K562 (cell line): ENCODE results near the gene KCNJ10. TPM values are rescaled to one million over a fixed set of nuclear protein-coding genes. Genes with fewer than 3 reads are reported as not detected.
A peak's percentile ranks its signal among the peaks of the same experiment; 100 is the strongest.

Experiments
- CHD2 ChIP-seq: IDR thresholded peaks from 2 replicates; pipeline ENCODE4 v1.6.1; 2011; ENCODE audit warnings: low read depth, low read length
- COPS2 ChIP-seq: fragments of 450-650 bp; conservative IDR thresholded peaks from 2 replicates; pipeline ENCODE4 v1.6.1; 2016; ENCODE audit warnings: mild to moderate bottlenecking, moderate library complexity
- CREB1 ChIP-seq, 2 experiments: sonication (generic) in 1 of 2; formaldehyde crosslinking in 1 of 2; IDR thresholded peaks; 2 replicates each; pipeline versions ENCODE4 v1.6.1 to v1.8.0; 2012 to 2022; ENCODE audit warnings: inconsistent platforms in 1 of 2, mild to moderate bottlenecking in 1 of 2, missing genetic modification reagents in 1 of 2, moderate library complexity in 1 of 2
- DMBX1 ChIP-seq: fragments of 250-450 bp; sonication (Bioruptor Pico); IDR thresholded peaks from 2 replicates; pipeline ENCODE4 v1.8.0; 2022; ENCODE audit warnings: inconsistent platforms, mild to moderate bottlenecking, moderate library complexity, borderline replicate concordance
- ESRRA ChIP-seq: fragments of 450-650 bp; IDR thresholded peaks from 2 replicates; pipeline ENCODE4 v1.6.1; 2014; ENCODE audit warnings: low read depth, mild to moderate bottlenecking, moderate library complexity, borderline replicate concordance
- KAT7 ChIP-seq: sonication (generic); formaldehyde crosslinking; IDR thresholded peaks from 2 replicates; pipeline ENCODE4 v1.8.0; 2022; ENCODE audit warnings: missing genetic modification reagents, mild to moderate bottlenecking, borderline replicate concordance
- NFATC3 ChIP-seq: fragments of 450-650 bp; IDR thresholded peaks from 2 replicates; pipeline ENCODE4 v1.6.1; 2017; ENCODE audit warnings: mild to moderate bottlenecking
- STAT5B ChIP-seq: fragments of 250-450 bp; sonication (Bioruptor Pico); IDR thresholded peaks from 2 replicates; pipeline ENCODE4 v1.8.0; 2021; ENCODE audit warnings: mild to moderate bottlenecking, inconsistent platforms
- ZKSCAN1 ChIP-seq: fragments of 150-350 bp; IDR thresholded peaks from 2 replicates; pipeline ENCODE4 v1.6.1; 2016; ENCODE audit warnings: low read depth, low read length
- ZNF766 ChIP-seq: fragments of 200-800 bp; sonication (Bioruptor generic); conservative IDR thresholded peaks from 2 replicates; pipeline ENCODE4 v1.6.1; 2016; ENCODE audit warnings: missing genetic modification characterization, missing compliant biosample characterization
- polyA plus RNA-seq, 8 experiments: library from polyadenylated mRNA; depleted of rRNA in 4 of 8; stranded (reverse) in 5 of 8; unstranded in 3 of 8; fragments of >200 nt; fragmentation: Nextera tagmentation in 2 of 8; fragmentation: Illumina TruSeq in 1 of 8; extraction: Ambion mirVana in 2 of 8; extraction: Trizol in 1 of 8; gene quantifications; 2 replicates each; pipeline versions ENCODE4 v1.2.1 to v1.2.3, GENCODE V29; 2011 to 2014; ENCODE audit warnings: inconsistent platforms in 1 of 8, missing spikeins in 1 of 8
- total RNA-seq, 7 experiments: library from RNA; depleted of rRNA in 6 of 7; stranded (reverse); fragments of >200 nt in 6 of 7; fragmentation: Illumina TruSeq in 2 of 7; extraction: Trizol in 2 of 7; gene quantifications; 2 replicates each; pipeline versions ENCODE4 v1.2.1 to v1.2.3, GENCODE V29; 2011 to 2021; ENCODE audit warnings: low replicate concordance in 1 of 7
- TF ChIP-seq, protein P1 (sequence below): fragments of 450-650 bp; IDR thresholded peaks from 2 replicates; pipeline ENCODE4 v1.6.1; 2016; ENCODE audit warnings: low read depth
- TF ChIP-seq, protein P2 (sequence below): sonication (generic); formaldehyde crosslinking; IDR thresholded peaks from 2 replicates; pipeline ENCODE4 v1.8.0; 2023; ENCODE audit warnings: mild to moderate bottlenecking, missing genetic modification reagents
- TF ChIP-seq, protein P3 (sequence below): sonication (generic); formaldehyde crosslinking; IDR thresholded peaks from 2 replicates; pipeline ENCODE4 v1.8.0; 2022; ENCODE audit warnings: mild to moderate bottlenecking, missing genetic modification reagents

The KCNJ10 gene
- total and polyA plus RNA-seq, 9 of the 15 experiments (the other 6 are each of a cell fraction or from before 2014, with no cell fraction given): 0.06 to 0.11 TPM; not detected in 7

DNA sequence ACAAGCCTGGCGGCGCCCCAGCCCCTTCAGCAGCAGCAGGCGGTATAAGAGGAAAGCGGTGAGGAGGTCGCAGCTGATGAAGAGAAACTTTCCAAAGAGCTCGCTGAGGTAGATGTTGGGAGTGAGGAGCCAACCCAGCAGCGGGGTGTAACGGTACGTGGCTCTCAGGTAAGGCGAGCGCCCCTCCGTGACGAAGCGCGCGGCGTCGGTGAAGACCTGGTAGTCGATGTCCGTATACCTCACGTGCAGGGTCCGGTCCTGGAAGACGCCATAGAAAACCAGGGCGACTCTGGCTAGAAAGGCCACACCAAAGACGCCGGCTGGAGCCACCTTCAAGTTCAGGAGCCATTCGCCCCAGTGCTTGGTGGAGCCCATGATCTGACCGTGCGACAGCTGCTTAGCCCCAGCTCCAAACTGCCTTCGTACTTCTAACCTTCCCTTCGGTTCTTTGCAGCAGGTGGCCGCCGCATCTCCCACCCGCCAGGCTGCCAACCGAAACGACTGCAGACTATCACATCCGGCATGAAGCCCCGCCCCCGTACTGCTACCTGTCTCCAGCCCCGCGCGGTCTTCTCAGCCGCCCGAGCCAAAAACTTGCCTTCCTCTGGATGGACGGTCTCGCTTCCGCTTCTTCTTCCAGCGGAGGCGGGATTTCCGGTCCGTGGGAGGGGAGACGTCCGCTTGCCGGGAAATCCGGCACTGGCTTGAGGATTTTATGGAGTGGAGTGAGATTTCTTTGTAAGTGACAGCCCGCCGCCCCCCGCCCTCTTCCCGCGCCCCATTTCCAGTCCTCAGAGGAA, 38.4 kb downstream of the KCNJ10 start, which contains the start of gene PIGM (continued):
- 0 out of 2 replicates have a peak, but pooled peaks have one; percentile 33 for TF ChIP-seq ESRRA
- TF ChIP-seq CHD2: no peak; the same call in 1 of the 2 replicates
- TF ChIP-seq KAT7: no peak
- TF ChIP-seq, protein P1, sequence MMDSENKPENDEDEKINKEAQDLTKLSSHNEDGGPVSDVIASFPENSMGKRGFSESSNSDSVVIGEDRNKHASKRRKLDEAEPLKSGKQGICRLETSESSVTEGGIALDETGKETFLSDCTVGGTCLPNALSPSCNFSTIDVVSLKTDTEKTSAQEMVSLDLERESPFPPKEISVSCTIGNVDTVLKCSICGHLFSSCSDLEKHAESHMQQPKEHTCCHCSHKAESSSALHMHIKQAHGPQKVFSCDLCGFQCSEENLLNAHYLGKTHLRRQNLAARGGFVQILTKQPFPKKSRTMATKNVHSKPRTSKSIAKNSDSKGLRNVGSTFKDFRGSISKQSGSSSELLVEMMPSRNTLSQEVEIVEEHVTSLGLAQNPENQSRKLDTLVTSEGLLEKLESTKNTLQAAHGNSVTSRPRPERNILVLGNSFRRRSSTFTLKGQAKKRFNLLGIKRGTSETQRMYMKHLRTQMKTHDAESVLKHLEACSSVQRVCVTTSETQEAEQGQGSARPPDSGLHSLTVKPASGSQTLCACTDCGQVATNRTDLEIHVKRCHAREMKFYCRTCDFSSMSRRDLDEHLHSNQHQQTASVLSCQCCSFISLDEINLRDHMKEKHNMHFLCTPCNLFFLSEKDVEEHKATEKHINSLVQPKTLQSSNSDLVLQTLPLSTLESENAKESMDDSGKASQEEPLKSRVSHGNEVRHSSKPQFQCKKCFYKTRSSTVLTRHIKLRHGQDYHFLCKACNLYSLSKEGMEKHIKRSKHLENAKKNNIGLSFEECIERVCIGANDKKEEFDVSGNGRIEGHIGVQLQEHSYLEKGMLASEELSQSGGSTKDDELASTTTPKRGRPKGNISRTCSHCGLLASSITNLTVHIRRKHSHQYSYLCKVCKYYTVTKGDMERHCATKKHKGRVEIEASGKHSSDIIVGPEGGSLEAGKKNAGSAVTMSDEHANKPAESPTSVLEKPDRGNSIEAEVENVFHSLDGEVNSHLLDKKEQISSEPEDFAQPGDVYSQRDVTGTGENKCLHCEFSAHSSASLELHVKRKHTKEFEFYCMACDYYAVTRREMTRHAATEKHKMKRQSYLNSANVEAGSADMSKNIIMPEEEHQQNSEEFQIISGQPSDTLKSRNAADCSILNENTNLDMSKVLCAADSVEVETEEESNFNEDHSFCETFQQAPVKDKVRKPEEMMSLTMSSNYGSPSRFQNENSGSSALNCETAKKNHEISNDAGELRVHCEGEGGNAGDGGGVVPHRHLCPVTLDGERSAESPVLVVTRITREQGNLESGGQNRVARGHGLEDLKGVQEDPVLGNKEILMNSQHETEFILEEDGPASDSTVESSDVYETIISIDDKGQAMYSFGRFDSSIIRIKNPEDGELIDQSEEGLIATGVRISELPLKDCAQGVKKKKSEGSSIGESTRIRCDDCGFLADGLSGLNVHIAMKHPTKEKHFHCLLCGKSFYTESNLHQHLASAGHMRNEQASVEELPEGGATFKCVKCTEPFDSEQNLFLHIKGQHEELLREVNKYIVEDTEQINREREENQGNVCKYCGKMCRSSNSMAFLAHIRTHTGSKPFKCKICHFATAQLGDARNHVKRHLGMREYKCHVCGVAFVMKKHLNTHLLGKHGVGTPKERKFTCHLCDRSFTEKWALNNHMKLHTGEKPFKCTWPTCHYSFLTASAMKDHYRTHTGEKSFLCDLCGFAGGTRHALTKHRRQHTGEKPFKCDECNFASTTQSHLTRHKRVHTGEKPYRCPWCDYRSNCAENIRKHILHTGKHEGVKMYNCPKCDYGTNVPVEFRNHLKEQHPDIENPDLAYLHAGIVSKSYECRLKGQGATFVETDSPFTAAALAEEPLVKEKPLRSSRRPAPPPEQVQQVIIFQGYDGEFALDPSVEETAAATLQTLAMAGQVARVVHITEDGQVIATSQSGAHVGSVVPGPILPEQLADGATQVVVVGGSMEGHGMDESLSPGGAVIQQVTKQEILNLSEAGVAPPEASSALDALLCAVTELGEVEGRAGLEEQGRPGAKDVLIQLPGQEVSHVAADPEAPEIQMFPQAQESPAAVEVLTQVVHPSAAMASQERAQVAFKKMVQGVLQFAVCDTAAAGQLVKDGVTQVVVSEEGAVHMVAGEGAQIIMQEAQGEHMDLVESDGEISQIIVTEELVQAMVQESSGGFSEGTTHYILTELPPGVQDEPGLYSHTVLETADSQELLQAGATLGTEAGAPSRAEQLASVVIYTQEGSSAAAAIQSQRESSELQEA: no peak
- no peak for TF ChIP-seq ZNF766 (CRISPR knock-in tag)
- no peak for TF ChIP-seq STAT5B
- no peak for TF ChIP-seq DMBX1 (CRISPR knock-in tag)
- TF ChIP-seq, protein P2, sequence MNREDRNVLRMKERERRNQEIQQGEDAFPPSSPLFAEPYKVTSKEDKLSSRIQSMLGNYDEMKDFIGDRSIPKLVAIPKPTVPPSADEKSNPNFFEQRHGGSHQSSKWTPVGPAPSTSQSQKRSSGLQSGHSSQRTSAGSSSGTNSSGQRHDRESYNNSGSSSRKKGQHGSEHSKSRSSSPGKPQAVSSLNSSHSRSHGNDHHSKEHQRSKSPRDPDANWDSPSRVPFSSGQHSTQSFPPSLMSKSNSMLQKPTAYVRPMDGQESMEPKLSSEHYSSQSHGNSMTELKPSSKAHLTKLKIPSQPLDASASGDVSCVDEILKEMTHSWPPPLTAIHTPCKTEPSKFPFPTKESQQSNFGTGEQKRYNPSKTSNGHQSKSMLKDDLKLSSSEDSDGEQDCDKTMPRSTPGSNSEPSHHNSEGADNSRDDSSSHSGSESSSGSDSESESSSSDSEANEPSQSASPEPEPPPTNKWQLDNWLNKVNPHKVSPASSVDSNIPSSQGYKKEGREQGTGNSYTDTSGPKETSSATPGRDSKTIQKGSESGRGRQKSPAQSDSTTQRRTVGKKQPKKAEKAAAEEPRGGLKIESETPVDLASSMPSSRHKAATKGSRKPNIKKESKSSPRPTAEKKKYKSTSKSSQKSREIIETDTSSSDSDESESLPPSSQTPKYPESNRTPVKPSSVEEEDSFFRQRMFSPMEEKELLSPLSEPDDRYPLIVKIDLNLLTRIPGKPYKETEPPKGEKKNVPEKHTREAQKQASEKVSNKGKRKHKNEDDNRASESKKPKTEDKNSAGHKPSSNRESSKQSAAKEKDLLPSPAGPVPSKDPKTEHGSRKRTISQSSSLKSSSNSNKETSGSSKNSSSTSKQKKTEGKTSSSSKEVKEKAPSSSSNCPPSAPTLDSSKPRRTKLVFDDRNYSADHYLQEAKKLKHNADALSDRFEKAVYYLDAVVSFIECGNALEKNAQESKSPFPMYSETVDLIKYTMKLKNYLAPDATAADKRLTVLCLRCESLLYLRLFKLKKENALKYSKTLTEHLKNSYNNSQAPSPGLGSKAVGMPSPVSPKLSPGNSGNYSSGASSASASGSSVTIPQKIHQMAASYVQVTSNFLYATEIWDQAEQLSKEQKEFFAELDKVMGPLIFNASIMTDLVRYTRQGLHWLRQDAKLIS (CRISPR knock-in tag): no peak
- no peak for TF ChIP-seq COPS2
- TF ChIP-seq CREB1 (IDR thresholded peaks at IDR 0.05): no peak
- TF ChIP-seq CREB1 (CRISPR knock-in tag; IDR thresholded peaks at IDR 0.05): no peak
- TF ChIP-seq NFATC3: no peak
- TF ChIP-seq ZKSCAN1: 0 out of 2 replicates have a peak, but pooled peaks have one; percentile 17
- TF ChIP-seq, protein P3, sequence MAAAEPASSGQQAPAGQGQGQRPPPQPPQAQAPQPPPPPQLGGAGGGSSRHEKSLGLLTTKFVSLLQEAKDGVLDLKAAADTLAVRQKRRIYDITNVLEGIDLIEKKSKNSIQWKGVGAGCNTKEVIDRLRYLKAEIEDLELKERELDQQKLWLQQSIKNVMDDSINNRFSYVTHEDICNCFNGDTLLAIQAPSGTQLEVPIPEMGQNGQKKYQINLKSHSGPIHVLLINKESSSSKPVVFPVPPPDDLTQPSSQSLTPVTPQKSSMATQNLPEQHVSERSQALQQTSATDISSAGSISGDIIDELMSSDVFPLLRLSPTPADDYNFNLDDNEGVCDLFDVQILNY (CRISPR knock-in tag): no peak
